ENCODE measurements around the gene ADAM8. TPM values are rescaled to one million over a fixed set of nuclear protein-coding genes. Genes with fewer than 3 reads are reported as not detected.
"Not testable (repeated sequence)": the region's sequence is repeated elsewhere in the genome, so short reads cannot be mapped to it uniquely, and the experiment has no call there.

Gene ADAM8
- total RNA-seq, 1 donor from 2014 or later, result 6.3 TPM

- DNase-seq, result no peak
These were observed 27.4 kb downstream of the ADAM8 start for GRCh38 chr10:133249094-133249780.

- DNase-seq, result no peak
These were observed 28.3 kb downstream of the ADAM8 start for GRCh38 chr10:133248334-133248715.

- no peak for DNase-seq
These were observed 28.9 kb downstream of the ADAM8 start for GRCh38 chr10:133247681-133248333.

- DNase-seq, result no peak
These were observed 30.4 kb downstream of the ADAM8 start for GRCh38 chr10:133246236-133246626.

- no peak for DNase-seq
These were observed 31.0 kb downstream of the ADAM8 start for GRCh38 chr10:133245439-133246235.

GRCh38 chr10:133243593-133243992 is 33.1 kb downstream of the ADAM8 start:
- DNase-seq, result no peak

GRCh38 chr10:133242611-133243356 is 33.9 kb downstream of the ADAM8 start:
- no peak for DNase-seq

GRCh38 chr10:133241501-133242205 is 35.0 kb downstream of the ADAM8 start:
- DNase-seq, result no peak

- DNase-seq, result no peak
These were observed 36.7 kb downstream of the ADAM8 start for GRCh38 chr10:133239990-133240389.

- no peak for DNase-seq
These were observed 38.2 kb downstream of the ADAM8 start for GRCh38 chr10:133238466-133238804.

- DNase-seq, result no peak
These were observed 38.8 kb downstream of the ADAM8 start, which contains the start of gene VENTX for GRCh38 chr10:133237588-133238465. VENTX (plus strand) TSS chr10:133237855; CDS start chr10:133237915, 60 bp downstream.

- no peak for DNase-seq
These were observed 39.5 kb downstream of the ADAM8 start for GRCh38 chr10:133237241-133237587.

GRCh38 chr10:133236401-133237240 is 40.0 kb downstream of the ADAM8 start:
- no peak for DNase-seq

GRCh38 chr10:133235932-133236331 is 40.7 kb downstream of the ADAM8 start:
- no peak for DNase-seq

GRCh38 chr10:133235265-133235855 is 41.3 kb downstream of the ADAM8 start:
- no peak for DNase-seq

- DNase-seq, result not testable (repeated sequence)
These were observed 41.9 kb downstream of the ADAM8 start for GRCh38 chr10:133234796-133235195.

GRCh38 chr10:133231946-133232574 is 44.6 kb downstream of the ADAM8 start:
- DNase-seq, result no peak

GRCh38 chr10:133231244-133231945 is 45.3 kb downstream of the ADAM8 start:
- no peak for DNase-seq

Data from skin of body (tissue), 2 donors.